HG03280 (cell line): ENCODE measurements around the gene TTC17.

Experiments used
- ATAC-seq: cut with Tn5 transposase; IDR thresholded peaks from one replicate; pipeline ENCODE4 v1.9.1; 2021; ENCODE audit warnings: mild to moderate bottlenecking, moderate library complexity; ENCODE audit not compliant: unreplicated experiment

Gene TTC17

GRCh38 chr11:43521471-43521870, 162.8 kb downstream of the TTC17 start:
- ATAC-seq, result no peak

GRCh38 chr11:43523632-43524031, 164.9 kb downstream of the TTC17 start:
- no peak for ATAC-seq

- no peak for ATAC-seq
These were observed 173.3 kb downstream of the TTC17 start for GRCh38 chr11:43532041-43532440.

- ATAC-seq, result no peak
These were observed 179.3 kb downstream of the TTC17 start for GRCh38 chr11:43537833-43538615.

GRCh38 chr11:43541993-43542392, 183.3 kb downstream of the TTC17 start:
- ATAC-seq, result no peak

GRCh38 chr11:43542750-43543712, 184.3 kb downstream of the TTC17 start:
- no peak for ATAC-seq
